Measurements from ENCODE around the gene SUFU.
A peak's percentile ranks its signal among the peaks of the same experiment; 100 is the strongest.

The SUFU gene

GRCh38 chr10:102645388-102645740 is 141.6 kb downstream of the SUFU start:
- Histone ChIP-seq H3K27me3 (no peaks in the 10 kb centered on the region), H3K9me3 (no peaks in the 10 kb centered on the region), H3K4me3 (ENCODE audit: low read depth, low read length) (peak overlapping the region; percentile 91), H3K4me1 (peaks cover 7% of the 10 kb centered on the region), H3K36me3 (peaks cover 5% of the 10 kb centered on the region; the same call in 1 of the 2 replicates)
- TF ChIP-seq CTCF (IDR thresholded peaks at IDR 0.05; ENCODE audit: low read depth, low read length), result no peak
- no peak for DNase-seq

- H3K4me3 ChIP-seq (ENCODE audit: low read depth, low read length), result peak overlapping the region; percentile 91
- H3K9me3 ChIP-seq, result no peaks in the 10 kb centered on the region
- H3K36me3 ChIP-seq, result peaks cover 5% of the 10 kb centered on the region; the same call in 1 of the 2 replicates
- no peaks in the 10 kb centered on the region for H3K27me3 ChIP-seq
- peaks cover 8% of the 10 kb centered on the region for H3K4me1 ChIP-seq
- peak; percentile 67 for DNase-seq
- TF ChIP-seq CTCF (IDR thresholded peaks at IDR 0.05; ENCODE audit: low read depth, low read length), result no peak
Observed at GRCh38 chr10:102645741-102646609, 142.2 kb downstream of the SUFU start.

- Histone ChIP-seq H3K4me3 (ENCODE audit: low read depth, low read length) (peak overlapping the region; percentile 91), H3K4me1 (peaks cover 8% of the 10 kb centered on the region), H3K36me3 (peaks cover 8% of the 10 kb centered on the region; the same call in 1 of the 2 replicates), H3K9me3 (no peaks in the 10 kb centered on the region), H3K27me3 (no peaks in the 10 kb centered on the region)
- no peak for TF ChIP-seq CTCF (IDR thresholded peaks at IDR 0.05; ENCODE audit: low read depth, low read length)
- DNase-seq, result no peak
Observed at GRCh38 chr10:102646610-102647442, 143.1 kb downstream of the SUFU start.

GRCh38 chr10:102647443-102648268 is 143.9 kb downstream of the SUFU start:
- no peak for TF ChIP-seq CTCF (IDR thresholded peaks at IDR 0.05; ENCODE audit: low read depth, low read length)
- peaks cover 8% of the 10 kb centered on the region; the same call in 1 of the 2 replicates for H3K36me3 ChIP-seq
- H3K4me1 ChIP-seq, result peaks cover 8% of the 10 kb centered on the region
- no peak for DNase-seq
- H3K4me3 ChIP-seq (ENCODE audit: low read depth, low read length), result peak overlapping the region; percentile 91; the same call in 1 of the 2 replicates
- no peaks in the 10 kb centered on the region for H3K27me3 ChIP-seq
- H3K9me3 ChIP-seq, result no peaks in the 10 kb centered on the region

- no peaks in the 10 kb centered on the region for H3K9me3 ChIP-seq
- peaks cover 14% of the 10 kb centered on the region for H3K36me3 ChIP-seq
- no peak for DNase-seq
- peaks cover 8% of the 10 kb centered on the region for H3K4me1 ChIP-seq
- H3K27me3 ChIP-seq, result no peaks in the 10 kb centered on the region
- no peak for TF ChIP-seq CTCF (IDR thresholded peaks at IDR 0.05; ENCODE audit: low read depth, low read length)
- no peak overlapping the region; the same call in 1 of the 2 replicates for H3K4me3 ChIP-seq (ENCODE audit: low read depth, low read length)
Observed at GRCh38 chr10:102648269-102648888, 144.6 kb downstream of the SUFU start.

Measured in BE2C (cell line).